KG1 (cell line): ENCODE data around the gene HSD17B4.
"Not testable (repeated sequence)": the region's sequence is repeated elsewhere in the genome, so short reads cannot be mapped to it uniquely, and the experiment has no call there.

Experiments used
- DNase-seq: peaks from one replicate; lab custom pipeline; 2025; lab: John Stamatoyannopoulos, UW

The HSD17B4 gene, protein sequence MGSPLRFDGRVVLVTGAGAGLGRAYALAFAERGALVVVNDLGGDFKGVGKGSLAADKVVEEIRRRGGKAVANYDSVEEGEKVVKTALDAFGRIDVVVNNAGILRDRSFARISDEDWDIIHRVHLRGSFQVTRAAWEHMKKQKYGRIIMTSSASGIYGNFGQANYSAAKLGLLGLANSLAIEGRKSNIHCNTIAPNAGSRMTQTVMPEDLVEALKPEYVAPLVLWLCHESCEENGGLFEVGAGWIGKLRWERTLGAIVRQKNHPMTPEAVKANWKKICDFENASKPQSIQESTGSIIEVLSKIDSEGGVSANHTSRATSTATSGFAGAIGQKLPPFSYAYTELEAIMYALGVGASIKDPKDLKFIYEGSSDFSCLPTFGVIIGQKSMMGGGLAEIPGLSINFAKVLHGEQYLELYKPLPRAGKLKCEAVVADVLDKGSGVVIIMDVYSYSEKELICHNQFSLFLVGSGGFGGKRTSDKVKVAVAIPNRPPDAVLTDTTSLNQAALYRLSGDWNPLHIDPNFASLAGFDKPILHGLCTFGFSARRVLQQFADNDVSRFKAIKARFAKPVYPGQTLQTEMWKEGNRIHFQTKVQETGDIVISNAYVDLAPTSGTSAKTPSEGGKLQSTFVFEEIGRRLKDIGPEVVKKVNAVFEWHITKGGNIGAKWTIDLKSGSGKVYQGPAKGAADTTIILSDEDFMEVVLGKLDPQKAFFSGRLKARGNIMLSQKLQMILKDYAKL

GRCh38 chr5:119452373-119453039 lies at the start of gene HSD17B4:
TSS of gene HSD17B4 (plus strand) at chr5:119452497. CDS start at chr5:119452576, 79 bp downstream.
- DNase-seq: peak; percentile 37

DNA sequence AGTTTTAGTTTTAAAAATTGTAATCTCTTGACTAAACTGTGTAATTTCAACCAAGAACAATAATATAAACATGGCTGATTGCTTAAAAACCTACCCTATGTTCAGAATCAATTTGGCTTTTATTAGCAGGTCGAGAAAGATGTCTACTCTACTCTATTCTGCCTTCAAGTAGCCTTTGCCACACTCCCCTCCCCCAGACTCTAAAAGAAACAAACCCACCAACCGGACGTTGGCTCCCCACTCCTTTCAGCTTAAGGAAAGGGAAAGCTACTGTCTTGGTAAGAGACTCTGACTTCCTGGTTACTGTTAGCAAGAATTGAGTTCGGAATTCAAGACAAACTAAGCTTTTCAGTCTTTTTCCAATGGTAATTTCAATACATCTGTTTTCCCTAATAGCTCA lies 49.7 kb upstream of the HSD17B4 start:
- DNase-seq: no peak

GRCh38 chr5:119404033-119404432 lies 48.3 kb upstream of the HSD17B4 start:
- no peak for DNase-seq

- no peak for DNase-seq
Measured at GRCh38 chr5:119405419-119405818, 46.9 kb upstream of the HSD17B4 start.

- DNase-seq: no peak
Measured at GRCh38 chr5:119406551-119407110, 45.7 kb upstream of the HSD17B4 start.

GRCh38 chr5:119409235-119409815 lies 43.0 kb upstream of the HSD17B4 start:
- DNase-seq: no peak

- no peak for DNase-seq
Measured at GRCh38 chr5:119410448-119411159, 41.7 kb upstream of the HSD17B4 start.

DNA sequence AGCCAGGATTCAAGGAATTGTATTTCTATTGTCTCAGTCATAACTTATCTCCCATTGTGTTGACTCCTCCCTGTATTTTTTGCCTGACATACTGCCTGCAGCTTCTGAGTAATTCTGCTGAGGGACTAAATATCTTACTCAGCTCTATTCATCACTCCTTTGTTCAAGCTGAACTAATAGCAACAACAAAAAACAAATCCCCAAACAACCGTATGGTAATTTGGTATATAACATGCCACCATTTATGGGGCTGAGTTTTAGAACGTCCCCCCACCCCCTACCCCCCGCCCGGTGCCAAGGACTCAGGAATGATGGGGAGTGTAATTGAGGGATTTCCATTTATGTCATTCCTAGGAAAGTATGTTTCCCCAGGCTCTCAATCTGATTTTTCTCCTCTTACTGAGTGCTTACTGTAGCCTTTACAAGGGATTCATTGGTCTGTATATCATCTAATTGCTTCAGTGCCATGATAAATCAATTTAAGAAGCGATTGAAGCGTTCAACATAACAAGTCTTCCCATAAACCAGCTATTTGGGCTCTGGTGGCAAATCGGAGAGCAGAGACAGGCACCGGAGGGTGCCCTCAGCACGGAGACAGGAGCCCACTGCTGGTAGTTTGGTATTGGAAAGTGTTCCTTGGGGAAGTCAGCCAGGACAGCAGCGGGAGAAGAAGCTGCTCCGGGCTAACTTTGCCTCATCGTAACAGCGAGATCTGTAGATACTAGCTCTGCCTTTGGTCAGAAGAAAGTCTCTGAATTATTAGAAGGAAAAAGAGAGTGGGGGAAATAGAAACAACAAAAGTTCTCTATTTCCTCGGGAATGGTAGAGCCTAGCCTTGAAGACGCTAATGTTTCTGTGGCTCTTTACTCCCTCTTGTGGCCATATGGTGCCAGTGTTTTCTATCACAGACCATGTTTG lies 40.7 kb upstream of the HSD17B4 start:
- DNase-seq: peak; percentile 6

DNA sequence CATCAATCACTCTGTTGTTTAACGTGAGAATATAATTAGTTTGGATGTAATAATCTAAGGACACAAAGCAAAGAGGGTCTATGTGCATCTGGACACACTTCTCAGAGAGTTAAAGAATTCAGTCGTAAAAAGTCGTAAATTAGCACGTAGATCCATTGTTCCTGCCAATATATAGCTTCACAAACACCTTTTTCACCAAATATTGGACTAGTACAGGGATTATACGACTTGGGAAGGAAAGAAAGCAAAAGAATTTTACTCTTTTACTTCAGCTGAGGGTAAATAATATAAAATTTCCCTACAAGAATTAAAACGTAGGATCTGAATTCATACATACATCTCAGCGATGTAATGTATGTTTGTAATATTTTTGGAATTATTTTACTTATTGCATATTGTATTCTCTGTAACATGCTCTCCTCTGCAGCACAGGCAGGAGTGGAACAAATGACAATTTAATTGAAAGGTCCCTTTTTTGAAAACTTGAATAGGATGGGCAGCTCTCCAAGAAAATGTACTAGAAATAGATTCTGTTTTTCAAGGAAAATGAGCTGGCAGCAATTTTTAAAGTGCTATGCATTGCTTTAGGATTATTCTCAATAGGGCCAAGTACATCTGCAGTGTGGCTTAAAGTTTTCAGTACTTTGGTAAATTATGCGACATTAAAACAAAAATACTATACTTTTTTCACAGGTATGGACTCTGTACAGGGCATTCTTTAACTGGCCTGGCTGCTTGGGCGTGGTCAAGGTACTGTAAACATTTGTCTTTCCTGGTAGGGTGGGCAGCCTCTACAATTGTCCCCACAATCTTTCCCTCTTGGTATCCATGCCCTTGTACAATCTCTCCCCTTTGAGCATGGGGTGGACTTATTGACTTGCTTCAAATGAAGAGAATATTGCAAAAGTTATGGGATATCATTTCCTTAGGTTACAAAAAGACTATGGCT lies 39.7 kb upstream of the HSD17B4 start:
- no peak for DNase-seq

GRCh38 chr5:119414124-119414734 lies 38.1 kb upstream of the HSD17B4 start:
- not testable (repeated sequence) for DNase-seq

GRCh38 chr5:119417891-119418605 lies 34.2 kb upstream of the HSD17B4 start:
- DNase-seq: no peak

- no peak for DNase-seq
Measured at GRCh38 chr5:119418606-119419100, 33.6 kb upstream of the HSD17B4 start.

- DNase-seq: no peak
Measured at GRCh38 chr5:119420169-119420568, 32.1 kb upstream of the HSD17B4 start.

DNA sequence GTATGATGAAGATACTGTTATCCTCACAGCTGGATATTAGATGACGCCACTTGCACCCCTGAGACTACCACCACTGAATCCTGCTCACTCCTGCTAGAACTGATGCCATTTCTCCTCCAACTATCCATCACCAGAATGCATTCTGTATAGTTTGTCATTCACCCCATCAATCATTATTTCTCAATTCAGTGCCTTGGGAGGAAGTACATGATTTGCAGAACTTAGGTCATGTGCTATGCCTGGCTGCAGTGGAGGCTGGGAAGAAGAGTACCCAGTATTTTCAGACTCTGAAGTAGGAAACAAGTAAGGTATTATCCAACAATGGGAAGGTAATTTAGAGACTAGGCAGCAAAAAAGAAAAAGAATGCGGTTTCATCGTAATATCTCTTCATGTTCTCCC lies 26.2 kb upstream of the HSD17B4 start:
- no peak for DNase-seq

- DNase-seq: no peak
Measured at GRCh38 chr5:119427060-119427459, 25.2 kb upstream of the HSD17B4 start.

DNA sequence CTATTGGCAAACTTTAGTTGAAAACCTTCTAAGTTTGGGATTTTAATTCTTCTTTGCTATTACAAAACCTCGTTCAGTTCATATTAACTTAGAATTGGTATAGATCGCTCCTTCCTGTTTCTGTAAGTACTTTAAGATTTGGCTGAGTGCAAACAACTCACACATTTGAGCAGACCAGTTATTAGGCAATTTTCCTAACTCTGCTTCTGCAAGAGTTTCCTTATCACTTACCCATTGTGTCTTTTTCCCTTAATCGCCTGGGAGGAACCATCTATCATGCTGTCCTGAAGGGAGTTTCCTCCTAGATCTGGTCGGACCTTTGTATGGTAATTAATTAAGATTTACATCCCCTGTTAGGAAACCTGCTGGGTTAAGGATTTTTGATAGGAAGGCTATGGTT lies 24.7 kb upstream of the HSD17B4 start:
- DNase-seq: not testable (repeated sequence)

GRCh38 chr5:119428166-119428565 lies 24.1 kb upstream of the HSD17B4 start:
- DNase-seq: not testable (repeated sequence)

DNA sequence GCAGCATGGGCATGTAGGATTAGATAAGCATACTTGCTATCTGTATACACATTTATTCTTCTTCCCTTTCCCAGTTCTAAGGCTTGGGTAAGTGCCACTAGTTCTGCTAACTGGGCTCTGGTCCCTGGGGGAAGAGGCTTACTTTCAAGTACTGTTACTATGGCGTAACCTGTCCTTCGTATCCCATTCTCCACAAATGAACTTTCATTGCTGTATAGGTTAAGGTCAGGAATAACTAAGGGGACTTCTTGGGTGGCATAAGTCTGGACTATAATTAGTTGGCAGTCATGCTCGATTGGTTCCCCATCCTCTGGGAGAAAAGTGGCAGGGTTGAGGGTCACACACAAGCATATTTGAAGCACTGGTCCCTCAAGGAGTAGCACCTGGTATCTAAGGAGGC lies 23.7 kb upstream of the HSD17B4 start:
- DNase-seq: not testable (repeated sequence)
